Heart right ventricle (tissue), 16 donors: Measurements from ENCODE around the gene DIP2C. TPM values are rescaled to one million over a fixed set of nuclear protein-coding genes. Genes with fewer than 3 reads are reported as not detected.
A peak's percentile ranks its signal among the peaks of the same experiment; 100 is the strongest.

Experiments used
- ATAC-seq, 8 donors: fragments of 200-7000 bp; cut with Tn5 transposase; one replicate each; pipeline ENCODE4 v1.9.1; 2020; ENCODE audit warnings: mild to moderate bottlenecking in 8 of 8, moderate library complexity in 8 of 8, moderate number of reproducible peaks in 1 of 8
- DNase-seq, 2 donors: peaks; one replicate each; pipeline ENCODE4 v3.0.0-alpha.2; 2020
- H3K27ac ChIP-seq, 10 donors: fragments of 200-600 bp; sonication (generic) in 2 of 10; one replicate each; pipeline versions ENCODE4 v1.5.0 to v1.8.0; 2020 to 2022; ENCODE audit warnings: mild to moderate bottlenecking in 3 of 10
- H3K27me3 ChIP-seq, 7 donors: fragments of 200-600 bp; one replicate each; pipeline ENCODE4 v1.8.0; 2021 to 2022; ENCODE audit warnings: mild to moderate bottlenecking in 2 of 7
- H3K36me3 ChIP-seq, 9 donors: fragments of 200-600 bp; sonication (generic) in 1 of 9; one replicate each; pipeline versions ENCODE4 v1.5.0 to v1.8.0; 2020 to 2022; ENCODE audit warnings: mild to moderate bottlenecking in 2 of 9
- H3K4me1 ChIP-seq, 9 donors: fragments of 200-600 bp; sonication (generic) in 1 of 9; one replicate each; pipeline versions ENCODE4 v1.5.0 to v1.8.0; 2020 to 2022; ENCODE audit warnings: mild to moderate bottlenecking in 4 of 9
- H3K4me3 ChIP-seq, 10 donors: fragments of 200-600 bp; sonication (generic) in 2 of 10; one replicate each; pipeline versions ENCODE4 v1.5.0 to v1.8.0; 2020 to 2022; ENCODE audit warnings: mild to moderate bottlenecking in 7 of 10, moderate library complexity in 2 of 10
- H3K9me3 ChIP-seq, 11 donors: fragments of 200-600 bp in 10 of 11; sonication (generic) in 2 of 11; one replicate each; pipeline versions ENCODE4 v1.5.0 to v1.8.0; 2013 to 2022; ENCODE audit warnings: mild to moderate bottlenecking in 2 of 11, control low read depth in 1 of 11, moderate library complexity in 1 of 11
- WGBS, 2 donors: extraction: QIAGEN DNeasy Blood & Tissue Kit; methylation state at CpG; one replicate each; pipeline ENCODE4 v1.1.7; 2013; ENCODE audit warnings: inconsistent platforms in 1 of 2; 5-methylcytosine and 5-hydroxymethylcytosine counted together
- intact Hi-C, 10 donors: fragments of 100-400 bp; cut with DNase I; formaldehyde crosslinking; loops; one replicate each; pipeline versions ENCODE4 v1.11.1 to v1.14.2; 2022
- polyA plus RNA-seq, 2 donors: library from polyadenylated mRNA; stranded (reverse); fragments of 200-250 nt; gene quantifications; one replicate each; pipeline ENCODE4 v1.2.3, GENCODE V29; 2013
- total RNA-seq, 10 donors: library from RNA; stranded (reverse); fragmentation: NEBNext Ultra II Directional in 3 of 10; extraction: Animal tissue kit (Norgen Biotek cat#: 25700) in 3 of 10; gene quantifications; one replicate each; pipeline versions ENCODE4 v1.2.1 to v1.2.4, GENCODE V29; 2021 to 2023
- TF ChIP-seq, protein P1 (sequence below), 9 donors: fragments of 200-600 bp; sonication (generic) in 2 of 9; IDR thresholded peaks; one replicate each; pipeline versions ENCODE4 v1.5.0 to v1.8.0; 2021 to 2022; ENCODE audit warnings: antibody characterized with exemption in 9 of 9, mild to moderate bottlenecking in 5 of 9, moderate library complexity in 1 of 9
- donor health status: Arrhythmogenic right ventricular cardiomyopathy.
- donor health status: ischemic (EF 13 %, LVEDD 7.1; RV severe dilation, severe dysfunction).
- donor health status: healthy with polysubstance abuse.
- donor health status: DM: no; HTN: yes; CAD: no.
- donor health status: DM: no; HTN: no; CAD: no.
- donor health status: ischemic (EF 25% LVEDD 6.9; RV normal size, moderate dysfunction).
- donor health status: ischemic (EF 25% LVEDD 5.7; RV mildly dilated, moderate dysfunction).
- donor health status: healthy.
- donor health status: DM: yes; HTN: yes; CAD: no.
- donor health status: Ischemic cardiomyopathy.
- donor health status: ischemic (EF 35%, LVEDD 5.7; RV mildly dilated, moderate dysfunction).
- donor health status: nonischemic (EF 11% LVEDD 7.7; RV severe dilation, severe dysfunction).
- donor health status: DM: yes; HTN: yes; CAD: no.
- donor health status: PGD.
- donor health status: ischemic (EF 29% LVEDD 5.4; RV normal size, mild dysfunction).
- donor health status: nonischemic (EF 23%, LVEDD 6.1; RV moderate dilation, normal function).

Gene DIP2C
- total and polyA plus RNA-seq, 12 donors: 7.1 to 48.2 (median 33.7) TPM

DNA sequence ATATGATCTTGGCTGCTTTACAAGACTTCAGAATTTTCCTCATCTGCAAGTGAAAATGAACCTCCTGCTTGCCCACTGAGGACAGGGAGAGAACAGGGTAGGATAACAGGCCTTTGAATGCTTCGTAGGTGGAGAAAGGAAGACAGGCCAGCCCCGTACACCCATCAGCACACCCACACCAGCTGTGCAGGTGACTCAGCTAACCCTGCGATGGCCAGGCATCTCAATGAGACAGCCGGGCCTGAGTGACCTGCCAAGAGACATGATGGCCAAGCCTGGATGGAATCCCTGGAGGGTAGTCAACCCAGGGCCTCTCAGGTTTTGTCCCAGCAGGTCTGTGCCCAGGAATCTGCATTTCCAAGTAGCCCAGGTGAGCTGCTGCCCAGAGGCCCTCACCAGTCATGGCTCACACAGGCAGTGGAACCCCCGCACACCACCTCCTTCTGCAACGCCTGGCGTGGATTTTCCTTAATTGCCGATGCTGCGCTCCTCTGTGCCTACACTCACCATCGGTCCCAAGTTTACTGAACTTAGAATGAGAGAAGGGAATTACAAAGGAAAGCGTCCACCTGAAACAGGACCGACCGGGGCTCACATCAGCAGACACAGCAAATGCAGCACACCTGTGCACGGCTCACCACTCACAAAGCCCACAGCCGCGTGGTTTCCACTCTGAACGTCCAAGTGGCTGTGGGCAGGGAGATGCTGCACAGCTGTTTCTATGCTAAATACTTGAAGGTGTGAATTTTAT lies 163.7 kb downstream of the DIP2C start:
- DNase-seq (no peak), ATAC-seq (peak in 4 of 8 donors; percentile 21 to 59 (median 53))
- no peak overlapping the region for H3K4me3 ChIP-seq
- H3K9me3 ChIP-seq: no peaks in the 10 kb centered on the region
- intact Hi-C loops: no loop called here
- H3K36me3 ChIP-seq: no peaks in the 10 kb centered on the region
- H3K27ac ChIP-seq: no peak overlapping the region
- TF ChIP-seq, protein P1, sequence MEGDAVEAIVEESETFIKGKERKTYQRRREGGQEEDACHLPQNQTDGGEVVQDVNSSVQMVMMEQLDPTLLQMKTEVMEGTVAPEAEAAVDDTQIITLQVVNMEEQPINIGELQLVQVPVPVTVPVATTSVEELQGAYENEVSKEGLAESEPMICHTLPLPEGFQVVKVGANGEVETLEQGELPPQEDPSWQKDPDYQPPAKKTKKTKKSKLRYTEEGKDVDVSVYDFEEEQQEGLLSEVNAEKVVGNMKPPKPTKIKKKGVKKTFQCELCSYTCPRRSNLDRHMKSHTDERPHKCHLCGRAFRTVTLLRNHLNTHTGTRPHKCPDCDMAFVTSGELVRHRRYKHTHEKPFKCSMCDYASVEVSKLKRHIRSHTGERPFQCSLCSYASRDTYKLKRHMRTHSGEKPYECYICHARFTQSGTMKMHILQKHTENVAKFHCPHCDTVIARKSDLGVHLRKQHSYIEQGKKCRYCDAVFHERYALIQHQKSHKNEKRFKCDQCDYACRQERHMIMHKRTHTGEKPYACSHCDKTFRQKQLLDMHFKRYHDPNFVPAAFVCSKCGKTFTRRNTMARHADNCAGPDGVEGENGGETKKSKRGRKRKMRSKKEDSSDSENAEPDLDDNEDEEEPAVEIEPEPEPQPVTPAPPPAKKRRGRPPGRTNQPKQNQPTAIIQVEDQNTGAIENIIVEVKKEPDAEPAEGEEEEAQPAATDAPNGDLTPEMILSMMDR (IDR thresholded peaks at IDR 0.05): no peak
- peaks cover 0 to 22% (median 6%) of the 10 kb centered on the region in 9 donors for H3K4me1 ChIP-seq
- WGBS, 2 donors: 87 to 89% methylated on average over 17 of the region's 17 CpGs
- H3K27me3 ChIP-seq: no peaks in the 10 kb centered on the region

DNA sequence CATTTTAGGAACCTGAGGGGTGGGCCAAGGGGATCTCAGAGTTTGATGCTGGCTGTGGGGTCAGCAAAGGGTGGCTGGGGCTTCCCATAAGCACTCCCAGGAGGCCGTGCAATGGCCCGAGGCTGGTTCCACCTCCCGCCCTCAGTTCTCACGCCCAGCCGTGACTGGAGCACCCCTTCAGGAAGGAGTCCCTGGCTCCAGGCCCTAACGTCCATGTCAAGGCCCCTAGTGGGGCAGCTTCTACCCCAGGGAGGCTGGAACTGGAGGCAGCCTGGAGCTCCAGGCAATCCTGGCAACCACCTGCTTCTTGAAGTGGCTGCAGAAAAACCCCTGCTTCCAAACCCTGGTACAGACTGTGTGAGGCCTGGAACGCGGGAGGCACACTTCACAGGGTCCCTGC lies 165.5 kb downstream of the DIP2C start:
- DNase-seq (no peak), ATAC-seq (no peak)
- Histone ChIP-seq H3K4me1 (peaks cover 0 to 25% (median 6%) of the 10 kb centered on the region in 9 donors), H3K27me3 (no peaks in the 10 kb centered on the region), H3K9me3 (no peaks in the 10 kb centered on the region), H3K36me3 (peaks cover 0 to 5% (median 0%) of the 10 kb centered on the region in 9 donors), H3K27ac (no peak overlapping the region), H3K4me3 (no peak overlapping the region)
- WGBS, 2 donors: 82 to 85% methylated on average over 8 of the region's 8 CpGs
- intact Hi-C loops: no loop called here
- TF ChIP-seq, protein P1 (IDR thresholded peaks at IDR 0.05): no peak

DNA sequence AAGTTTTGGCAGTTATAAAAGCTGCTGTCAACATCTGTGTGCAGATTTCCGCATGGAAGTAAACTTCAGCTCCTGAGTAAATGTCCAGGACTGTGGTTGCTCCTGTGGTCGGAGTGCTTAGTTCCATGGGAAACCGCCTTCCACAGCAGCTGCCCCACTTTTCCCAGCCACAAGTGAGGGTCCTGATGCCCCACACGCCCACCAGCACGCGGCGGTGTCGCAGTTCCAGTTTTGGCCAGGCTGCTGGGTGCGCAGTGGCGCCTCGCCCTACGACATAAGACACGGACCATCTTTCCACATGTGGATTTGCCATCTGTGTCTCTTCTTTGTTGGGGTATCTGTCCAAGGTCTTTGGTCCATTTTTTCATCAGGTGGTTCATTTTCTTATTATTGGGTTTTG lies 167.1 kb downstream of the DIP2C start:
- no peak overlapping the region for H3K27ac ChIP-seq
- ATAC-seq: no peak

More for the DNA sequence above, 167.1 kb downstream of the DIP2C start:
- Histone ChIP-seq H3K9me3 (no peaks in the 10 kb centered on the region), H3K36me3 (peaks cover 0 to 5% (median 0%) of the 10 kb centered on the region in 9 donors), H3K4me3 (no peak overlapping the region), H3K4me1 (peaks cover 0 to 25% (median 6%) of the 10 kb centered on the region in 9 donors), H3K27me3 (no peaks in the 10 kb centered on the region)
- DNase-seq: no peak
- WGBS, 2 donors: 82 to 89% methylated on average over 13 of the region's 13 CpGs
- intact Hi-C loops: no loop called here
- TF ChIP-seq, protein P1 (IDR thresholded peaks at IDR 0.05): no peak
